Cardiac muscle cell (in vitro differentiated cells and primary cell): ENCODE data around the gene FXYD1. TPM values are rescaled to one million over a fixed set of nuclear protein-coding genes. Genes with fewer than 3 reads are reported as not detected.

Experiments
- DNase-seq, 2 donors: peaks; one replicate each; pipeline versions ENCODE4 v3.0.0 to v3.0.0-alpha.2; 2010 to 2017; ENCODE audit warnings: low read depth in 1 of 2, low spot score in 1 of 2
- H3K27ac ChIP-seq: fragments of 200-600 bp; sonication (generic); 2 replicates; pipeline ENCODE4 v1.5.1; 2016
- H3K27me3 ChIP-seq: fragments of 200-600 bp; sonication (generic); 2 replicates; pipeline ENCODE4 v1.6.0; 2016; ENCODE audit warnings: control low read depth
- H3K36me3 ChIP-seq: fragments of 200-600 bp; sonication (generic); 2 replicates; pipeline ENCODE4 v1.5.1; 2016; ENCODE audit warnings: control low read depth
- H3K4me1 ChIP-seq: fragments of 200-600 bp; sonication (generic); 2 replicates; pipeline ENCODE4 v1.8.1; 2017; ENCODE audit warnings: low read depth, mild to moderate bottlenecking, mixed run types
- H3K4me3 ChIP-seq: fragments of 200-600 bp; sonication (generic); 2 replicates; pipeline ENCODE4 v1.5.1; 2016; ENCODE audit warnings: mild to moderate bottlenecking
- H3K9me3 ChIP-seq: fragments of 200-600 bp; sonication (generic); 2 replicates; pipeline ENCODE4 v1.5.1; 2017; ENCODE audit warnings: low read depth, mild to moderate bottlenecking, control low read depth
- CTCF ChIP-seq: IDR thresholded peaks from 2 replicates; pipeline ENCODE4 v1.5.1; 2012; ENCODE audit warnings: low read depth, mild to moderate bottlenecking, low read length
- polyA plus RNA-seq: library from polyadenylated mRNA; unstranded; fragments of >200 nt; fragmentation: Nextera tagmentation; extraction: Ambion mirVana; gene quantifications from 2 replicates; pipeline ENCODE4 v1.2.1, GENCODE V29; 2016
- total RNA-seq: library from RNA; depleted of rRNA; stranded (reverse); fragments of >200 nt; gene quantifications from 2 replicates; pipeline ENCODE4 v1.2.3, GENCODE V29; 2016

Gene FXYD1
- total and polyA plus RNA-seq, 2 experiments from 2014 or later: 154 to 314 TPM

GRCh38 chr19:35134601-35135242 is 3.9 kb upstream of the FXYD1 start, which contains the start of gene LGI4:
Gene LGI4 (minus strand): TSS chr19:35135059. CDS start chr19:35134680, 379 bp downstream.
- H3K27me3 ChIP-seq: no peaks in the 10 kb centered on the region
- DNase-seq: no peak
- H3K4me1 ChIP-seq: peaks cover 37% of the 10 kb centered on the region
- no peaks in the 10 kb centered on the region for H3K9me3 ChIP-seq
- TF ChIP-seq CTCF: no peak
- peak within 1 kb of the TSS; percentile 85 for H3K27ac ChIP-seq
- peak within 1 kb of the TSS; percentile 16 for H3K4me3 ChIP-seq
- no peaks in the 10 kb centered on the region for H3K36me3 ChIP-seq

GRCh38 chr19:35135389-35135909 is 3.2 kb upstream of the FXYD1 start:
- Histone ChIP-seq H3K4me3 (peak overlapping the region; percentile 16), H3K27me3 (no peaks in the 10 kb centered on the region), H3K36me3 (no peaks in the 10 kb centered on the region), H3K27ac (peak overlapping the region; percentile 85), H3K9me3 (no peaks in the 10 kb centered on the region), H3K4me1 (peaks cover 44% of the 10 kb centered on the region)
- TF ChIP-seq CTCF: peak; percentile 86
- peak; percentile 76 to 92 for DNase-seq

GRCh38 chr19:35136231-35136630 is 2.4 kb upstream of the FXYD1 start:
- Histone ChIP-seq H3K27ac (peak overlapping the region; percentile 1), H3K4me3 (no peak overlapping the region), H3K4me1 (peaks cover 49% of the 10 kb centered on the region), H3K9me3 (no peaks in the 10 kb centered on the region), H3K36me3 (no peaks in the 10 kb centered on the region), H3K27me3 (no peaks in the 10 kb centered on the region)
- TF ChIP-seq CTCF: no peak
- no peak for DNase-seq

GRCh38 chr19:35136977-35137702 is 1.5 kb upstream of the FXYD1 start:
- no peak for DNase-seq
- H3K4me3 ChIP-seq: no peak overlapping the region
- TF ChIP-seq CTCF: no peak
- no peaks in the 10 kb centered on the region for H3K9me3 ChIP-seq
- peaks cover 52% of the 10 kb centered on the region for H3K4me1 ChIP-seq
- H3K27ac ChIP-seq: no peak overlapping the region
- no peaks in the 10 kb centered on the region for H3K36me3 ChIP-seq
- H3K27me3 ChIP-seq: peaks cover 8% of the 10 kb centered on the region

GRCh38 chr19:35140207-35140961 is 1.8 kb downstream of the FXYD1 start:
- DNase-seq: no peak
- TF ChIP-seq CTCF: no peak
- H3K27me3 ChIP-seq: peaks cover 40% of the 10 kb centered on the region
- peaks cover 36% of the 10 kb centered on the region for H3K4me1 ChIP-seq
- no peaks in the 10 kb centered on the region for H3K36me3 ChIP-seq
- H3K27ac ChIP-seq: peak overlapping the region; percentile 97
- peak overlapping the region; percentile 25 for H3K4me3 ChIP-seq
- H3K9me3 ChIP-seq: no peaks in the 10 kb centered on the region
